IPS DF 6.9 (cell line): ENCODE data around the gene PPP1R9B.

Experiments used
- DNase-seq: peaks from one replicate; pipeline ENCODE4 v3.0.0-alpha.2; 2013; ENCODE audit warnings: low read depth, low spot score
- H3K27ac ChIP-seq: one replicate; pipeline ENCODE4 v1.5.1; 2013; ENCODE audit warnings: low read length, control low read depth
- H3K27me3 ChIP-seq: 2 replicates; pipeline ENCODE4 v1.6.1; 2013; ENCODE audit warnings: mild to moderate bottlenecking, low read length; ENCODE audit not compliant: control insufficient read depth, insufficient read depth
- H3K36me3 ChIP-seq: 2 replicates; pipeline ENCODE4 v1.6.1; 2013; ENCODE audit warnings: low read length; ENCODE audit not compliant: control insufficient read depth, insufficient read depth
- H3K4me1 ChIP-seq: 2 replicates; pipeline ENCODE4 v1.6.1; 2013; ENCODE audit warnings: low read length; ENCODE audit not compliant: control insufficient read depth, insufficient read depth
- H3K4me3 ChIP-seq: 2 replicates; pipeline ENCODE4 v1.5.1; 2013; ENCODE audit warnings: mild to moderate bottlenecking, low read length
- H3K9me3 ChIP-seq: 2 replicates; pipeline ENCODE4 v1.6.1; 2013; ENCODE audit warnings: low read length, inconsistent platforms; ENCODE audit not compliant: control insufficient read depth, insufficient read depth
- WGBS: extraction: QIAGEN DNeasy Blood & Tissue Kit; methylation state at CpG from one replicate; pipeline ENCODE4 v1.1.7; 2013; ENCODE audit warnings: mixed read lengths, missing lambda C conversion rate; ENCODE audit not compliant: insufficient read length, insufficient coverage; 5-methylcytosine and 5-hydroxymethylcytosine counted together

PPP1R9B gene

DNA sequence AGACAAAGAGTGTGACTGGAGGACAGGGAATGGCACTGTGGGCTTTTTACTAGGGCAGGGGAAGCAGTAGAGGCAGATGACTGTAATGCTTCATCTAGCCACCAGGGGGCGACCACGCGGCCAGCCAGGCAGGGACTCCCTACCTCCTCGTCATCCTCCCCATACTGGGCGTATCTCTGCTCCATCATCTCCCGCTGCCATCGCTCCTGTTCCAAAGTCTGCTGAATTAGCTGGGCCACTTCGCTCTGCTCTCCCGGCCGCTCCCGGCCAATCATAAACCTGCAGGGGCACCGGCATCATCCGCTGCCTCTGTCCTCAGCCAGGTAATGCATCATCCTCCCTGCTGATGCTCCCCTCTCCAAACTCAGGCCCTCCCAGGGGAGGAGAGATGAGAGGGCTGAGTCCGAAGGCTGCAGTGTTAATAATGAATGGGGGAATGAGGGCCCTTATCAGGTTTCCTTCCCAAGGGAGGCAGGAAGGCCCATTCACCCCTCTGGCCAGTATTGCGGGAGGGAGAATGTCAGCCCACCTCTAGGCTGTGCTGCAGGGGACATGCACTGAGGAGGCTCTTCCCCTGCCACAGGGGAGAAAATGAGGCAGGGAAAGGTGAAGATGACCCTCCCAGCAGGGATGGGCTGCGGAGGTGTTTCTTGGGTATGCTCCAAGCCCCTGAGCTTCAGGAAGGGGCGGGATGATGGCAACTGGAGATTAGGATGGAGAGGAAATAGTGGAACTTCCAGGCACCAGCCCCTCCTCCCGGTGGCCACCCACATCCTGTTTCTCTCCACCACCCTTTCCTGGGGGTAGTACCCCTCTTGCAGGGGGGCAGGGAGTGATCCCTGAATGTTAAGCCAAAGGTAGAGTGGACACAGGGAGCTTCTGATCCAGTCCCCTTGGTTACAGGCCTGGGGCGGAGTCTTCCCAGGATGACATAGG lies 10.3 kb downstream of the PPP1R9B start:
- no peak overlapping the region for H3K4me3 ChIP-seq
- H3K9me3 ChIP-seq: no peaks in the 10 kb centered on the region
- WGBS: no CpG with 5 or more reads among the region's 19 CpGs
- DNase-seq: no peak
- H3K27me3 ChIP-seq: no peaks in the 10 kb centered on the region
- peaks cover 16% of the 10 kb centered on the region; the same call in 1 of the 2 replicates for H3K36me3 ChIP-seq
- no peak overlapping the region for H3K27ac ChIP-seq
- H3K4me1 ChIP-seq: no peaks in the 10 kb centered on the region

DNA sequence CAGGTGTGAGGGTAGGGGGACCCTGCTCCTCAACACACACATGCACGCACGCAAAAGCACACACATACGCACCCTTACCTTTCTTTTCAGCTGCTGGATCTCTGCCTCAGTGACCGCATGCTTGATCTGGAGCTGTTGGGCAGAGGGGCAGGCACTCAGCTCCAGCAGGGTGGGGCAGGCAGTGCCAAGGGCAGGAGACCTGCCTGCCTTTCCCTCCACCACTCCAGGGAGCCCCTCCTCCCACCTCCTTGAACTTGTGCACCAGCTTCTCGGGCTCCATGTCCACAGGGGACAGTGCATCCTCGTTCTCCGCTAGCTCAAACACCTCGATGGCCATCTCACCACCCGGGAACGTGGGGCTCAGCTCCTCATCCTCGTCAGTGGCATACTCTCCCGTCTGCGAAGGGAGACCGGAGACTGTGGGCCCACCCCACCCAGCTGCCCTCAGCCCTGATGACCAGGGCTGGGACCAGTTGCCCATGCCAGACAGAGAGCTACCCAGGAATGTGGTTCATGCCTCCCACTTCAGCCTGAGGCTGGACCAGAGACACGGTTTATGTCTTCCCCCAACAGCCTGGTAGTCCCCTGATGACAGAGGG lies 11.2 kb downstream of the PPP1R9B start:
- peaks cover 2% of the 10 kb centered on the region; the same call in 1 of the 2 replicates for H3K4me1 ChIP-seq
- H3K27me3 ChIP-seq: no peaks in the 10 kb centered on the region
- peaks cover 13% of the 10 kb centered on the region; the same call in 1 of the 2 replicates for H3K36me3 ChIP-seq
- no peak for DNase-seq
- WGBS: no CpG with 5 or more reads among the region's 15 CpGs
- H3K9me3 ChIP-seq: no peaks in the 10 kb centered on the region
- H3K27ac ChIP-seq: no peak overlapping the region
- H3K4me3 ChIP-seq: no peak overlapping the region

DNA sequence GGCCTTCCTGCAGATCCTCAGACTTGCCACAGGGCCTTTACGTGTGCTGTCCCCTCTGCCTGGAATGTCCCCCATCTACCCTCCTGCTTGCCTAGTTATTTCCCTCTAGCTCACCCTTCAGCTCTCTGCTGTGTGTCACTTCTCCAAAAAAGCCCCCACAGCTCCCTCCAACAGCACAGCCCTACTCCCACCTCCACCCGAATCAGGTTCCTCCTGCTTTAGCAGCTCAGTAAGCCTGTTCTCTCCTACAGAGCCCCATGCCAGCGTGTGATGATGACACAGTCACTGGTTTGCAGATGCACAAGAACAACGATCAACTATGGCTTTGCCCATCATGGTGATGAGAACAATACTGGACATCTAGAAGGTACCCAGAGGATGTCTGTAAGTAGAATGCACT lies 13.4 kb downstream of the PPP1R9B start:
- H3K36me3 ChIP-seq: peaks cover 13% of the 10 kb centered on the region; the same call in 1 of the 2 replicates
- no peak overlapping the region for H3K27ac ChIP-seq
- no peaks in the 10 kb centered on the region for H3K27me3 ChIP-seq
- DNase-seq: no peak
- no peaks in the 10 kb centered on the region for H3K9me3 ChIP-seq
- H3K4me1 ChIP-seq: peaks cover 8% of the 10 kb centered on the region; the same call in 1 of the 2 replicates
- no CpG with 5 or more reads among the region's 4 CpGs for WGBS
- no peak overlapping the region for H3K4me3 ChIP-seq

DNA sequence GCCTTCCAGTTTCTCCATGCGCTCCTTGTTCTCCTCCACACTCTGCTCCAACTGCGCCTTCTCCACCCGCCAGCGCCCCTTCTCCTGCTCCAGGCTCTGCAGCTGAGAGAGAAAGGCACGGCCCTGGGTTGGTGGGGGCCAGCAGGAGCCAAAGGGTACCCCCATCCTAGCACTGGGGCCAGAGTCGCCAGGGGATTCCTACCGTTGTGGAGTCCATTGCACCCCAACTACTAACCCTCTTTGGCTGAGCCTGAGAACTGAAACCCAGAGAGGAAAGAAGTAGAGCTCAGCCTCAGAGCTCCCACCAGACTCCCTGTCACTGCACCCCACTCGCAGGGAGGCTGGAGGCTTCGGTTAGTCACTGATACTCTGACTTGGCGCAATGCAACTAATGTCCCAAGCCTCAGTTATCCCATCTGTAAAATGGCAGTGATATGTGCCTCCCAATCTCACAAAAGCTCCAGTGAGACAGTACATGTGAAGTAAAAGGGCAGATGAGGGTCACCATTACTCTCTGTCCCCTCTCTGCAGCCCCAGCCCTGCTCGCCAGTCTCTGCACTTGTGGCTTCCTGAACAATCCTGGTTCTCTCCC lies 14.3 kb downstream of the PPP1R9B start:
- no peaks in the 10 kb centered on the region for H3K27me3 ChIP-seq
- peaks cover 13% of the 10 kb centered on the region; the same call in 1 of the 2 replicates for H3K36me3 ChIP-seq
- peaks cover 8% of the 10 kb centered on the region; the same call in 1 of the 2 replicates for H3K4me1 ChIP-seq
- H3K9me3 ChIP-seq: no peaks in the 10 kb centered on the region
- DNase-seq: no peak
- H3K4me3 ChIP-seq: no peak overlapping the region
- WGBS: no CpG with 5 or more reads among the region's 11 CpGs
- H3K27ac ChIP-seq: no peak overlapping the region

DNA sequence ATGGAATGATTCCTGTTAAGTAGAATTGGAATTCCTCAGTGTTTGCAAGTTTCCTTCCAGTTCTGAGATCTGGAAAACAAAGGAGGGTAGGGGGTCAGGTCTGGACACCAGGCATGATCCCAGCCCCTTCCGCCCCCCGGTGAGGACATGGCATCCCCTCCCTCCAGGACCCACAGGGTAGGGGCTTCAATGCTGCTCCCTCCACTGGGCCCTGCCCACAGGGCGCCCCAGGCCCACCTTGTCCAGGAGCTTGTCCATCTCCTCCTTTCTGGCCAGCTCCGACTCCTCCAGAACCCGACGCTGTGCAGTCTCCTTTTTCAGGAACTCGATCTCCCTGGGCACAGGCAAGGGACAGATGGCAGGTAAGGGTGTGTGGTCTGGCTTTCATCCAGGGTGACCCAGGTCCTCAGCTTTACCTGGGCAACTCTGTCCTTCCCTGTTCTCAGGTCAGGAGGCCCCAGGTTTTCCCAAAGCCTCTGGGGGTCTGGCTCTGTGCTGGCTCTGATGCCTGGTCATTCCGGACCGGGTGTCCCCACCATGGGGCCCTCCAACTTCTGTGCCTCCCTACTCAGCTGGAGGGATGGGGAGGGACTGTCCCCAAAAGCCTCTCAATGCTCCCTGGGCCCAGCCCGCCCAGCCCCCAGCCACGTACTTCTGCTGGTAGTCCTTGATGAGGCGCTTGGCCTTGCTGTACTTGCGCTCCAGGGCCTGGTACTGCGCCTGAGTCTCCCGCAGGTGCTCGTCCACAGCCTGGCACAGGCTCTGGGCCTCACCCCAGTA lies 15.0 kb downstream of the PPP1R9B start:
- Histone ChIP-seq H3K9me3 (no peaks in the 10 kb centered on the region), H3K27ac (no peak overlapping the region), H3K4me3 (no peak overlapping the region), H3K27me3 (no peaks in the 10 kb centered on the region), H3K4me1 (peaks cover 10% of the 10 kb centered on the region; the same call in 1 of the 2 replicates), H3K36me3 (peaks cover 13% of the 10 kb centered on the region; the same call in 1 of the 2 replicates)
- DNase-seq: no peak
- WGBS: no CpG with 5 or more reads among the region's 16 CpGs

DNA sequence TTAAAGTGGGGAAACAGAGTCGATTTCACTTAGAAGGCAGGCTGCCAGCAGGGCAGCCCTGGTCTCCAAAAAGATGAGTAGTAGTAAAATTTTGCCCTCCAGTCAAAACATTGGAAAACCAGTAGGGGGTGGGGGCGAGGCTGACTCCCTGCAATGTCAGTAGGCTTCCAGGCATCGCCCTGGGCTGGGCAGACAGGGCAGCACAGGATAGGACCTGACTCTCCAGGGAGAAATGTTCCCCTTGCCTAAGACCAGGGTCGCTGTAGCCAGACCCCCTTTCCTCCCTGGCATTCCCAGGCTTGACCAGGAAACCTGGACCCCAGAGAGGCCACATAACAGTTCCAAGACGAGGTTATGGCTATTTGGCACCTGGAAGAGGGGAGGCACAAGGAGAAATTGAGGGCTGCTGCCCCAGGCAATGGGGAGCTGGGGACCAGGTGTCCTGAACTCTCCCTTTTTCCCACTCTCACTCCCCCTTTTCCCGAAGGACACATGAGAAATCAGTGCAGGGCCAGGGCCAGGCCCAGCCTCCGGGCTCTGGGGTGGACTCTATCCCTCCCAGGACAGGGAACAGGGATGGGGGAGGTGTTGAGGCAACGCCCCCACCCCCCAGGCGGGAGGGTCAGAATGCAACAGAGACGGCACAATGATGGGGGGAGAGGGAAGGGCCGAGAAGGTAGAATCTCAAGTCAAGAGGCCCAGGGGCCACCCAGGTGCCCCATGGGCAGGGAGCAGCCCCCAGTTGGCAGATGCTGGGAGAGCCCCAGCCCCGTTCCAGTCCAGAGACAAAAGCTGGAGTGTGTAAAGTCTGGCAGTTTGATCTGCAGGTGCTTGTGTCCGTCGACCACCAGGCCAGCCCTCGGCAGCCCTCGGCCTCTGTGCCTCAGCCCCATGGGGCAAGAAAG lies 16.0 kb downstream of the PPP1R9B start:
- Histone ChIP-seq H3K4me3 (no peak overlapping the region), H3K4me1 (peaks cover 10% of the 10 kb centered on the region; the same call in 1 of the 2 replicates), H3K36me3 (peaks cover 13% of the 10 kb centered on the region; the same call in 1 of the 2 replicates), H3K9me3 (no peaks in the 10 kb centered on the region), H3K27me3 (no peaks in the 10 kb centered on the region), H3K27ac (no peak overlapping the region)
- no CpG with 5 or more reads among the region's 16 CpGs for WGBS
- no peak for DNase-seq

DNA sequence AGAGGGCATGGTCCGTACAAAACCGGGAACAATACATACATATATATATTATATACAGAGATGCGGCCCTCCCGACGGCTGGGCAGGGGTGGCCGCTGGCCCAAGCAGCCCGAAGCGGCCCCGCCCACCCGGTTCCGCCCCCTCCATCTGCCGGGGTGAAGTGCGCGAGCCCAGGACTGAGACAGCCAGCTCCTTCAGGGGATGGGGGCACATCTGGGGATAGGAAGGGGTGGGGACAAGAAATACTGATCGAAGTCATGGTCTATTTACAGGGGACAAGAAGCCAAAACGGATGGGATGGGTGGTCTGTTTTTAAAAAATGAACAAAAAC lies 16.7 kb downstream of the PPP1R9B start:
- H3K36me3 ChIP-seq: peaks cover 7% of the 10 kb centered on the region; the same call in 1 of the 2 replicates
- H3K4me3 ChIP-seq: no peak overlapping the region
- peaks cover 10% of the 10 kb centered on the region; the same call in 1 of the 2 replicates for H3K4me1 ChIP-seq
- no peaks in the 10 kb centered on the region for H3K9me3 ChIP-seq
- no peaks in the 10 kb centered on the region for H3K27me3 ChIP-seq
- WGBS: no CpG with 5 or more reads among the region's 16 CpGs
- DNase-seq: no peak
- H3K27ac ChIP-seq: no peak overlapping the region

DNA sequence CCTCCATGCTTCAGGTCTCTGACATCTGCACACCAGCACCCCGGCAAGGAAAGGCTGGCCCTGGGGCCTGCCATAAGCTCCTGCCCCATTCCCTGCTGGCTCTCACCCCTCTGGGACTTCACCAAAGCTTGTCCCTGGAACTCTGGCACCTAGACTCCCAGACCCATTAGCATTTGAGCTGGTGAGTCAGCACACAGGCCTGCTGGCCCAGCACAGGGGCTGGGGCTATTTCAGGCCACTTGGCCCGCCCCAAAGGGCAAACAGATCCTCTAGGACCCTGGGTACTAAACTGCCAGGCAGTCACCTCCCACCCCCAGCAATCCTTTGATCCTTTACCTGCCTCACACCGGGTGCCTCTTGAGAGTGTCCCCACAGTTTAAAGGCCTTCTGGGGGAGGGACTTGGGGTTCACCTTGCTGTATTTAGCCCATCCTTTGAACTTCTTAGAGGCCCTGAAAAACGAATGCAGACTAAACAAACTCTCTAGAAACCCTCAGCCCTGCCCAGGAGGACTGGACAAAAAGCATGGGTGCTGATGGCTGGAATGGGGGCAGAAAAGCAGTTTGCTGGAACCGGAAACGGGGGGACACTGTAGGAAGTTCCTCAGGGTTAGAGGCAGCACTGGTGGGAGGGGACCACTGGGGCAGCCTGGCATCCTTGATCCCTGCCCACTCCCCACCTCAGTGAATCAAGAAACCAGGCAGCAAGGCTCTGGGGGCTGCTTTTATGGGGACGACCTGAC lies 17.3 kb downstream of the PPP1R9B start:
- H3K36me3 ChIP-seq: peaks cover 6% of the 10 kb centered on the region; the same call in 1 of the 2 replicates

More for the DNA sequence above, 17.3 kb downstream of the PPP1R9B start:
- Histone ChIP-seq H3K4me1 (peaks cover 10% of the 10 kb centered on the region; the same call in 1 of the 2 replicates), H3K4me3 (no peak overlapping the region), H3K27ac (no peak overlapping the region), H3K9me3 (no peaks in the 10 kb centered on the region), H3K27me3 (no peaks in the 10 kb centered on the region)
- no peak for DNase-seq
- WGBS: no CpG with 5 or more reads among the region's 7 CpGs
